Ovary (tissue), 3 donors: ENCODE results near the gene RFPL4AL1.

Experiments
- EP300 ChIP-seq: sonication (generic); formaldehyde crosslinking; IDR thresholded peaks from one replicate; pipeline ENCODE4 v1.6.1; 2017; ENCODE audit warnings: antibody characterized with exemption
- TF ChIP-seq, protein P1 (sequence below), 3 donors: fragments of 450-650 bp in 2 of 3; fragments of 200-600 bp in 1 of 3; IDR thresholded peaks; one replicate each; pipeline versions ENCODE4 v1.5.1 to v1.8.0; 2016 to 2022; ENCODE audit warnings: antibody characterized with exemption in 3 of 3, mild to moderate bottlenecking in 1 of 3
- donor health status: DM: no; HTN: no; CAD: no.

DNA sequence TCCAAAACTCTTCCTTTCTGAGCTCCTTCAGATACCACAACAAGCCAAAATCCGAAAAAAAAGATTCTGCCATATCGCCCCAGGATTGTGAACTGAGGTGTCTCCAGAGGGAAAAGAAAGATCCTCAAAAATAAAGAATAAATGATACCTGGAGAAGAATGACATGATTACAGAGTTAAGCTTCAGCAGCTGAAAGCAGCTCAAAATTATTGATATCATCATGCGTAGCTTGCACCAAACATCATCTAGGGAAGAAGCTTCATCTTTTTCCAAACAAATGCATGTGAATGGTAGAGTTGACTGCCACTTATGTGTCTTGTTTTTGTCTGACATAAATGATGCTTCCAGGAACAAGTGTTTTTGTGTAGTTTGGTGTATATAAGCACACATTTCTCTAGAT lies 30.6 kb upstream of the RFPL4AL1 start, which contains the start of gene NLRP9:
- TF ChIP-seq EP300, result no peak
- TF ChIP-seq, protein P1, sequence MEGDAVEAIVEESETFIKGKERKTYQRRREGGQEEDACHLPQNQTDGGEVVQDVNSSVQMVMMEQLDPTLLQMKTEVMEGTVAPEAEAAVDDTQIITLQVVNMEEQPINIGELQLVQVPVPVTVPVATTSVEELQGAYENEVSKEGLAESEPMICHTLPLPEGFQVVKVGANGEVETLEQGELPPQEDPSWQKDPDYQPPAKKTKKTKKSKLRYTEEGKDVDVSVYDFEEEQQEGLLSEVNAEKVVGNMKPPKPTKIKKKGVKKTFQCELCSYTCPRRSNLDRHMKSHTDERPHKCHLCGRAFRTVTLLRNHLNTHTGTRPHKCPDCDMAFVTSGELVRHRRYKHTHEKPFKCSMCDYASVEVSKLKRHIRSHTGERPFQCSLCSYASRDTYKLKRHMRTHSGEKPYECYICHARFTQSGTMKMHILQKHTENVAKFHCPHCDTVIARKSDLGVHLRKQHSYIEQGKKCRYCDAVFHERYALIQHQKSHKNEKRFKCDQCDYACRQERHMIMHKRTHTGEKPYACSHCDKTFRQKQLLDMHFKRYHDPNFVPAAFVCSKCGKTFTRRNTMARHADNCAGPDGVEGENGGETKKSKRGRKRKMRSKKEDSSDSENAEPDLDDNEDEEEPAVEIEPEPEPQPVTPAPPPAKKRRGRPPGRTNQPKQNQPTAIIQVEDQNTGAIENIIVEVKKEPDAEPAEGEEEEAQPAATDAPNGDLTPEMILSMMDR (IDR thresholded peaks at IDR 0.05), result no peak
